Dedifferentiated amniotic fluid mesenchymal stem cell (primary cell): Measurements from ENCODE around the gene ADGRV1.
"Not testable (repeated sequence)": the region's sequence is repeated elsewhere in the genome, so short reads cannot be mapped to it uniquely, and the experiment has no call there.

Experiments
- DNase-seq: peaks from one replicate; pipeline ENCODE4 v3.0.0-alpha.2; 2016; ENCODE audit errors: extremely low spot score

The ADGRV1 gene

DNA sequence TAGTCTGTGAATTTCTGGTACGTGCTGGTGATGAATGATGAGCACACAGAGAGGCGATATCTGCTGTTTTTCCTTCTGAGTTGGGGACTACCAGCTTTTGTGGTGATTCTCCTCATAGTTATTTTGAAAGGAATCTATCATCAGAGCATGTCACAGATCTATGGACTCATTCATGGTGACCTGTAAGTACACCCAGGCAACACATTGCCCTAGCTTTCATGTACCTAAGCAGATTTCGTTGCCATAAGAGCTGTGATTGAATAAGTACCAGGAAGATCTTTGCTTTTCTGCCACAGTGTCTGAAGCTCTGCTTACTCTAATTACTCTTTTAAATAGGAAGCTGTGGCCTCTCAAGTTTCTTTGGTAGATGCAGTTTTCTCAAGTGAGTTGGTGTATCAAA, 426.7 kb downstream of the ADGRV1 start:
- DNase-seq = no peak

DNA sequence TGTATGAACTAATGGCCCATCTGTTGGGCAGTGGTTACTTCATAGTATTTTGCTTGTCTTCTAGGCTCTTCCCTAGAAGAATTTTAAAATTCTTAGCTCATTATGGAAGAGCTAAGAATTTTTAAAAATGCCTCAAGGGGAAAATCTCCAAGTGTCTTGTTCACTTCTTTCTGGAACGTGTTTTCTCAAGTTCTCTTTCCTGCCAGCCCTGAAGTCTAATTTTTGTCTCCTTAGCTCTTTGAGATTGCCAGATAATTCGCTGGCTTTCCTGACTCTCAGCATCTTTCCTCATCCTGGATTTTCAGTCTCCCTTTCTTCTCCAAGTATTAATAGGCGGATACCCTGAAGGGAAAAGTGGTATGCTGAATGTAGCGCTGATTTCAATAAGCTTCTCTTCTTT, 429.1 kb downstream of the ADGRV1 start:
- DNase-seq = no peak

GRCh38 chr5:90991201-90991600, 432.6 kb downstream of the ADGRV1 start:
- no peak for DNase-seq

DNA sequence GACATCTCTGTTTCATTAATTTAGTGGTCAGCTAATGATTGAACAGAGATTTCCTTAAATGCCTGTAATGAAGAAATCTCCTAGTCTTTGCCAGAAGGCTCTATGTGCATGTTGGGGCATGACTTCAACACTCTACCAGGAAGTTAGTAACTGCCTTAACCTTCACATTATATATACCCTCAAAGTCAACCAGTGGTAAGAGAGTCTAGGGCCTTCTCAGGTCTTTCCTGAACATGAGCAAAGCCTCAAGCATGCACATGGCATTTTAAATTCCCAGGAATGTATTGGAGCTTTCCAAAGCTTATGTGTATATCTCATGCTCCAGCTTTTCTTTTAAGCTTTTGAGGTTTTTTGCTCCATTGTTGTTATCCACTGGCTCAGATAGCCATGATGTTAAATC, 436.2 kb downstream of the ADGRV1 start:
- DNase-seq = no peak

DNA sequence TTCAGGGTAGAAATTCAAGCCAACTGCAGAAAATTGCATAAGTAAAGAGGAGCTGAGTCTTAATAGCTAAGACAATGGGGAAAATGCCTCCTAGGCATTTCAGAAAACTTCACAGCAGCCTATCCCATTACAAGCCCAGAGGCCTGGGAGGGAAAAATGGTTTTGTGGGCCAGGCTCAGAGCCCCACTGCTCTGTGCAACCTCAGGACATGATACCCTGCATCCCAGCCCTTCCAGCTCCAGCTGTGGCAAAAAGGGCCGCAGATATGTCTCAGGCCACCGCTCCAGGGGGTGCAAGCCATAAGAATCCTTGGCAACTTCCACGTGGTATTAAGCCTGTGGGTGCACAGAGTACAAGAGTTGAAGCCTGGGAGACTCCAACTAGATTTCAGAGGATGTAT, 437.5 kb downstream of the ADGRV1 start:
- DNase-seq = no peak

DNA sequence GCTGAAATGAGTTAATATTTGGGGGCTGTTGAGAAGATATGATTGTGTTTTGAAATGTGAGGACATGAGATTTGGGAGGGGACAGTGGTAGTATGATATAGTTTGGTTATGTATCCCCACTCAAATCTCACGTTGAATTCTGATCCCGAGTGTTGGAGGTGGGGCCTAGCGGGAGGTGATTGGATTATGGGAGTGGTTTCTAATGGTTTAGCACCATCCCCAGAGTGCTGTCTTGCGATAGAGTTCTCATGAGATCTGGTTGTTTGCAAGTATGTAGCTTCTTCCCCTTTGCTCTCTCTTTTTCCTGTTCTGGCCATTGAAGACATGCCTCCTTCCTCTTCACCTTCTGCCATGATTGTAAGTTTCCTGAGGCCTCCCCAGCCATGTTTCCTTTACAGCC, 438.5 kb downstream of the ADGRV1 start:
- DNase-seq = no peak

DNA sequence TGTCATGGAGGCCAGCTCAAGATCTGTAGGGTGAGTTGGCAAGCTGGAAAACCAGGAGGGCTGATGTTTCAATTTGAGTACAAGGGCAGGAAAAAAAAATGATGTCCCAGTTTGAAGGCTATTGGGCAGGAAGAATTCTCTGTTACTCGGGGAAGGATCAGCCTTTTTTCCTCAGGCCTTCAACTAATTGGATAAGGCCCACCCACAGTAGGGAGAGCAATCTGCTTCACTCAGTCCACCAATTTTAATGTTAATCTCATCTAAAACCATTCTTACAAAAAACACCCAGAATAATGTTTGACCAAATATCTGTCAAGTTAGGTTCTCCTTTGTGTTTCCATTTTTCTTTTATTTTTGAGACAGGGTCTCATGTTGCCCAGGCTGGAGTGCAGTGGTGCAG, 442.1 kb downstream of the ADGRV1 start:
- DNase-seq = no peak

DNA sequence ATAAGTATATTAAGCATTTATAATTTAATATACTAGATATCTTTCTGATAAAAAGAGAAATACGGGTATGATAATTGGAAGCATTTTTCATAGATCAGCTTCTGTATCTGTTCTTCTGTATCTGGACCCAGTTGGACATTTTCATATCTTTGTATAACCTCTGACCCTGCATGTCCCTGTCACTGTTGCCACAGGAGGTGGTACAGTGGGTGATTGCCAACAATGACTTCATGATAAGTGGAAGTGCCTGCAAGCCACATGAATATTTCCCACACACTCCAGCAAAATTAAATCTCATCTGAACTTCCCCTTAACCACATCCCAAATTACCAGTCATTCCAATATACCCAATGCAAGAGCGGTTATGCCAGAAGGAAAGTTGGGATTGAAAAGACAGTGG, 448.1 kb downstream of the ADGRV1 start:
- no peak for DNase-seq

GRCh38 chr5:91007251-91007650, 448.7 kb downstream of the ADGRV1 start:
- no peak for DNase-seq

- no peak for DNase-seq
These were observed 449.3 kb downstream of the ADGRV1 start for GRCh38 chr5:91007780-91008402.

DNA sequence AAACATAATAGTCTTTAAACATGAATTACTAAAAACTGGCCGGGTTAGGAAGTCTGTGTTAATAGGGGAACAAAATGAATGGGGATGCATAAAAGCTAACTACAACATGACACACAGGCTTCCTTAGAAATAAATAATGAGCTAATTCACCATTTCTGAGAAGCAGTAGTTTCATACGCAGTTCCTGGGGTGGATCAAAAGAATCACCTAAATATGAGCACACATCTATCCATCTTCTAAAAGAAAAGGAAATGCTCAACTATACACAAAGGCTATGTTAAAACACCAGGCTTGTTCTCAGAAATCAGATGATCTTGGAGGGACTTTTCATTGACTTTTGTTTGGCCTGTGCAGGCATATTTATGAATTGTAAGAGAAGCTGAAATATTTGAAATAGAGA, 451.5 kb downstream of the ADGRV1 start:
- no peak for DNase-seq

DNA sequence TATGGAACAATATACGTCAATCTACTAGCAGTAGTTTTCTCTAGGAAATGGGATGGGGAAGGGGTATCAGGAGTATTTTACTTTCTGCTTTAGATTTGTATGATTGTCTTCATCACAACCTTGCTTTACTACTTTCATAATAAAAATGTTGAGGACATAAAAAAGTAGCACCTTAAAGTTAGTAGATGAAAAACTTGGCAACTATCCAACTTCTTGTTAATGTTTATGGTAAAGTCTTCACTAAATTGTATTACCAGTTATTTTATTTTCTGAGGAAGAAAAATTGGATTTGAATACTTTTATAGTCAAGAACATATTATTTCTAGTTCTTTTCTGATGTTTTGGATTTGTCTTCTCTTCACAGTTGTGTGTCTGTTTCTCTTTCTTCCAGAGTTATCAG, 452.4 kb downstream of the ADGRV1 start:
- no peak for DNase-seq

DNA sequence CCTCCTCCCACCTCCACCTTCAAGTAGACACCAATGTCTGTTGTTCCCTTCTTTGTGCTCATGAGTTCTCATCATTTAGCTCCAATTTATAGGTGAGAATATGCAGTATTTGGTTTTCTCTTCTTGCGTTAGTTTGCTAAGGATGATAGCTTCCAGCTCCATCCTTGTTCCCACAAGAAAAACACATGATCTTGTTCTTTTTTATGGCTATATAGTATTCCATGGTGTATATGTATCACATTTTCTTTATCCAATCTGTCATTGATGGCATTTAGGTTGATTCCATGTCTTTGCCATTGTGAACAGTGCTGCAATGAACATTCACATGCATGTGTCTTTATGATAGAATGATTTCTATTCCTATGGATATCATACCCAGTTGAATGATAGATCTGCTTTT, 454.3 kb downstream of the ADGRV1 start:
- not testable (repeated sequence) for DNase-seq

DNA sequence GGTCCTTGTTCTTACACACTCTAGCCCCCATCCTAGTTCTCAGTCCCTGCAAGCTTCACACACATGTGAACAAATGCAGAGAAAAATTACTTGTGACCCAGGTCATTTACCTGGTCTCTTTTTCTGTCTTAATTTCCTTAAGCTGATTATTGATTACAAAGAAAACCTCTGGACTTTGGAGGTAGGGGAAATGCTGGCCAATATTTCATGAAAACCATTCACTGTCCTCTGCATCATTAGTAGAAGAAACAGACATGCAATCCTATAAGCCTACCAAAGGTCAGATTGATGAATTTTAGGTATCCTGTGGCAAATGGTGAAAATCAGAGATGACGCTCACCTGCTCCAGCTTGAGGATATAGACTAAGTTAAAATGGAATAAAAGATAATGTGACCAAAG, 457.7 kb downstream of the ADGRV1 start:
- no peak for DNase-seq

- DNase-seq = peak; percentile 49
These were observed 458.5 kb downstream of the ADGRV1 start for GRCh38 chr5:91016954-91017700.

GRCh38 chr5:91018200-91018599, 459.6 kb downstream of the ADGRV1 start:
- DNase-seq = no peak

- DNase-seq = no peak
These were observed 460.2 kb downstream of the ADGRV1 start for GRCh38 chr5:91018712-91019371.

- DNase-seq = no peak
These were observed 461.6 kb downstream of the ADGRV1 start for GRCh38 chr5:91020065-91020800.

DNA sequence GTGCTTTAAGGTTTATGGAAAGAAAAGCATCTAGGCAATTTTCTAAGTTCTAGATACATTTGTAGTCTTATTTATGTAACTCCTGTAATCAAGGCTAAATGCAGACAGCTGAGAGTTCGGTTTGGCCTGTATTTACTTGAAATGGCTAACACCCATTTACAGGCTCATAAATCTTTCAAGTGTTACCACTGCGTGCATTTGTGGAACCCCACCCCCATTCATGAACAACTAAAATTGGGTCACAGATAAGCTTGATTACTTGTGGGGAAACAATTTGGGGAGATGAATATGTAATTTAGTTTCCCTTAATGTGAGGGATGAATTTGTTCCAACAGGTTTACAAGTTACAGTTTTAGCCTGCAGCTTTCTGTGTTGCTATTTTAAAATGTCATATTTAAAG, 463.9 kb downstream of the ADGRV1 start:
- DNase-seq = no peak

- no peak for DNase-seq
These were observed 465.6 kb downstream of the ADGRV1 start for GRCh38 chr5:91024206-91024605.

DNA sequence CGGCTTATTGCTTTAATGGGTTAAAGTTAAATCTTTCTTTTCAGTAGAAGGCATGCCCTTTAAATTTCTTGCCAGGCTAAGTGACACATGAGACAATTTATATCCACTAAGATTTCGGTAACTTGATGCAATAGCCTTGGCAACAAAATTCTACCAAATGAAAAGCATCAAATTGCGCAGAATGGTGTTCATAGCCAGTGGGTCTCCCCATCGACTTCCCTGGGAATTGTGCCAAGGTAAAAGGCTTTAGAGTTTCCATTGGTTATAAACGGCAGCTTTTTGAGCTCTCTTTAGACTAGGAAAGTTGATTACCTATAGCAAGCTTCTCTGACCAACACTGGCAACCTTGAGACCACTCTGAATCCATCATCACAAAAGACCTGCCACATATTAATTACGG, 466.1 kb downstream of the ADGRV1 start:
- DNase-seq = no peak

DNA sequence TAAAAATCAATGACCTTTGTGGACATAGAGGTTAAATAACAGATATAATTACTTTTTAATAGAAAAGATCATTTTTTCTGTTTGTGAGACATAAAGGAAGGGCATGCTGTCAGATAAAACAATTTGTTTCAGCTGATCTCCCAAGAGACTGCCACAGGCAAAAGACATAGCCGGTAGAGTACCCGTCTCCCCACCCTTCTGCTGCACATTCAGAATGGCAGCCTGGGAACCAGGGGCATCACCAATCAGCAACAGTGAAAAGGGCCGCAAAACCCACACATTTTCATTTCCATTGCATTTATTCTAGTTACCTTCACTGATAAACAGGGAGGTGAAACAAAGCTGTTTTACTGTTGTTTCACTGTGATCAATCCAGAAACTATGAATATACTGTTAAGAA, 466.9 kb downstream of the ADGRV1 start:
- DNase-seq = no peak

GRCh38 chr5:91025956-91026355, 467.4 kb downstream of the ADGRV1 start:
- DNase-seq = no peak
